Activated CD8-positive, alpha-beta T cell treated with anti-CD3 and anti-CD28 coated beads, Interleukin-2, amount 10 ng/mL, durations not matched to agents 7 days and 5 days (primary cell): ENCODE results near the gene WDR75. TPM values are rescaled to one million over a fixed set of nuclear protein-coding genes. Genes with fewer than 3 reads are reported as not detected.
"Not testable (repeated sequence)": the region's sequence is repeated elsewhere in the genome, so short reads cannot be mapped to it uniquely, and the experiment has no call there.

Source experiments
- ATAC-seq: fragments of 150-1000 bp; cut with Tn5 transposase; one replicate; pipeline ENCODE4 v1.10.0; 2021; ENCODE audit warnings: moderate library complexity
- CTCF ChIA-PET: fragments of 350-600 bp; sonication (Branson Sonifier 250); formaldehyde crosslinking; loops from one replicate; lab custom pipeline; 2021; ENCODE audit warnings: antibody characterized with exemption; lab: Charles Lee
- POLR2A ChIA-PET: fragments of 350-600 bp; sonication (Branson Sonifier 250); formaldehyde crosslinking; loops from one replicate; lab custom pipeline; 2021; ENCODE audit warnings: antibody characterized with exemption; lab: Charles Lee
- DNase-seq: peaks from one replicate; pipeline ENCODE4 v3.0.0-alpha.2; 2020
- H3K27ac Mint-ChIP-seq: one replicate; pipeline ENCODE4 v1.8.0; 2021; ENCODE audit warnings: mild to moderate bottlenecking, mixed read lengths
- H3K27me3 Mint-ChIP-seq: one replicate; pipeline ENCODE4 v1.8.0; 2021; ENCODE audit warnings: low read depth, mixed read lengths
- H3K36me3 Mint-ChIP-seq: one replicate; pipeline ENCODE4 v1.8.0; 2021; ENCODE audit warnings: low read depth, mixed read lengths
- H3K4me1 Mint-ChIP-seq: one replicate; pipeline ENCODE4 v1.8.0; 2021; ENCODE audit warnings: low read depth, mixed read lengths
- H3K4me3 Mint-ChIP-seq: one replicate; pipeline ENCODE4 v1.8.0; 2021; ENCODE audit warnings: mild to moderate bottlenecking, mixed read lengths
- H3K9me3 Mint-ChIP-seq: one replicate; pipeline ENCODE4 v1.8.0; 2022; ENCODE audit warnings: mixed read lengths; ENCODE audit not compliant: insufficient read depth
- total RNA-seq, 2 experiments: library from RNA; stranded (reverse); gene quantifications; one replicate each; pipeline ENCODE4 v1.2.3, GENCODE V29; 2021

WDR75 gene
- total RNA-seq, 2 experiments from 2014 or later: 42.8 to 44.2 TPM

- ChIA-PET CTCF (interaction anchor here (0.6 to 0.7 kb wide), 2 partner anchors 9 to 196 kb away, joined by 3 read pairs; no protein-coding TSS in a partner anchor), POLR2A (no interaction called here)
- Mint-ChIP-seq H3K27me3 (no peaks in the 10 kb centered on the region), H3K36me3 (peaks cover 41% of the 10 kb centered on the region), H3K4me1 (no peaks in the 10 kb centered on the region), H3K9me3 (no peaks in the 10 kb centered on the region), H3K27ac (no peak overlapping the region), H3K4me3 (no peak overlapping the region)
- no peak for DNase-seq
- ATAC-seq: no peak
These were observed 36.5 kb downstream of the WDR75 start for GRCh38 chr2:189477756-189478155.

GRCh38 chr2:189478289-189478688 lies 37.0 kb downstream of the WDR75 start:
- DNase-seq, H3K27me3 Mint-ChIP-seq, H3K9me3 Mint-ChIP-seq, H3K27ac Mint-ChIP-seq, POLR2A ChIA-PET, ATAC-seq, H3K4me3 Mint-ChIP-seq, H3K4me1 Mint-ChIP-seq: not testable (repeated sequence)
- CTCF ChIA-PET: interaction anchor here (0.7 kb wide), 1 partner anchor 196 kb away, joined by 3 read pairs; no protein-coding TSS in a partner anchor
- H3K36me3 Mint-ChIP-seq: peaks cover 39% of the 10 kb centered on the region

- CTCF ChIA-PET: no interaction called here
- ATAC-seq (no peak), DNase-seq (no peak)
- Mint-ChIP-seq H3K4me1 (no peaks in the 10 kb centered on the region), H3K36me3 (peaks cover 16% of the 10 kb centered on the region), H3K27ac (no peak overlapping the region), H3K4me3 (no peak overlapping the region), H3K9me3 (no peaks in the 10 kb centered on the region), H3K27me3 (no peaks in the 10 kb centered on the region)
- POLR2A ChIA-PET: no interaction called here
These were observed 39.8 kb downstream of the WDR75 start for GRCh38 chr2:189481071-189481470.

GRCh38 chr2:189483571-189483970 lies 42.3 kb downstream of the WDR75 start:
- H3K36me3 Mint-ChIP-seq: peaks cover 2% of the 10 kb centered on the region
- no peak overlapping the region for H3K27ac Mint-ChIP-seq
- H3K4me3 Mint-ChIP-seq: no peak overlapping the region
- POLR2A ChIA-PET: no interaction called here
- CTCF ChIA-PET: no interaction called here
- ATAC-seq (no peak), DNase-seq (no peak)
- H3K27me3 Mint-ChIP-seq: no peaks in the 10 kb centered on the region
- H3K9me3 Mint-ChIP-seq: no peaks in the 10 kb centered on the region
- no peaks in the 10 kb centered on the region for H3K4me1 Mint-ChIP-seq

GRCh38 chr2:189483980-189484740 lies 42.9 kb downstream of the WDR75 start:
- no peak overlapping the region for H3K27ac Mint-ChIP-seq
- H3K9me3 Mint-ChIP-seq: no peaks in the 10 kb centered on the region
- DNase-seq: no peak
- no peak for ATAC-seq
- no peaks in the 10 kb centered on the region for H3K36me3 Mint-ChIP-seq
- H3K4me3 Mint-ChIP-seq: no peak overlapping the region
- H3K4me1 Mint-ChIP-seq: no peaks in the 10 kb centered on the region
- ChIA-PET POLR2A (no interaction called here), CTCF (no interaction called here)
- H3K27me3 Mint-ChIP-seq: no peaks in the 10 kb centered on the region

GRCh38 chr2:189485146-189485545 lies 43.9 kb downstream of the WDR75 start:
- ATAC-seq (no peak), DNase-seq (no peak)
- Mint-ChIP-seq H3K27me3 (no peaks in the 10 kb centered on the region), H3K36me3 (no peaks in the 10 kb centered on the region), H3K9me3 (no peaks in the 10 kb centered on the region), H3K4me1 (no peaks in the 10 kb centered on the region), H3K27ac (no peak overlapping the region), H3K4me3 (no peak overlapping the region)
- ChIA-PET CTCF (no interaction called here), POLR2A (no interaction called here)

- Mint-ChIP-seq H3K4me3 (no peak overlapping the region), H3K4me1 (no peaks in the 10 kb centered on the region), H3K9me3 (no peaks in the 10 kb centered on the region), H3K36me3 (no peaks in the 10 kb centered on the region), H3K27ac (no peak overlapping the region), H3K27me3 (peaks cover 2% of the 10 kb centered on the region)
- POLR2A ChIA-PET: no interaction called here
- CTCF ChIA-PET: no interaction called here
- ATAC-seq (no peak), DNase-seq (no peak)
These were observed 45.0 kb downstream of the WDR75 start for GRCh38 chr2:189486237-189486770.

- CTCF ChIA-PET: no interaction called here
- Mint-ChIP-seq H3K27me3 (peaks cover 2% of the 10 kb centered on the region), H3K36me3 (no peaks in the 10 kb centered on the region), H3K27ac (no peak overlapping the region), H3K4me1 (no peaks in the 10 kb centered on the region), H3K4me3 (no peak overlapping the region), H3K9me3 (no peaks in the 10 kb centered on the region)
- POLR2A ChIA-PET: no interaction called here
- DNase-seq: no peak
- no peak for ATAC-seq
These were observed 46.2 kb downstream of the WDR75 start for GRCh38 chr2:189487283-189488007.

GRCh38 chr2:189488008-189488310 lies 46.7 kb downstream of the WDR75 start:
- H3K27ac Mint-ChIP-seq: no peak overlapping the region
- no peaks in the 10 kb centered on the region for H3K36me3 Mint-ChIP-seq
- H3K9me3 Mint-ChIP-seq: no peaks in the 10 kb centered on the region
- H3K27me3 Mint-ChIP-seq: peaks cover 2% of the 10 kb centered on the region
- H3K4me1 Mint-ChIP-seq: no peaks in the 10 kb centered on the region
- no peak overlapping the region for H3K4me3 Mint-ChIP-seq
- ChIA-PET CTCF (no interaction called here), POLR2A (no interaction called here)
- ATAC-seq (no peak), DNase-seq (no peak)

- no peaks in the 10 kb centered on the region for H3K9me3 Mint-ChIP-seq
- peaks cover 5% of the 10 kb centered on the region for H3K27me3 Mint-ChIP-seq
- no peak overlapping the region for H3K27ac Mint-ChIP-seq
- no peaks in the 10 kb centered on the region for H3K4me1 Mint-ChIP-seq
- ATAC-seq: no peak
- CTCF ChIA-PET: no interaction called here
- H3K36me3 Mint-ChIP-seq: no peaks in the 10 kb centered on the region
- no peak overlapping the region for H3K4me3 Mint-ChIP-seq
- DNase-seq: no peak
- POLR2A ChIA-PET: no interaction called here
These were observed 51.2 kb downstream of the WDR75 start for GRCh38 chr2:189492451-189492850.

- H3K27me3 Mint-ChIP-seq: peaks cover 6% of the 10 kb centered on the region
- no peak overlapping the region for H3K27ac Mint-ChIP-seq
- no peaks in the 10 kb centered on the region for H3K4me1 Mint-ChIP-seq
- H3K9me3 Mint-ChIP-seq: no peaks in the 10 kb centered on the region
- no peak overlapping the region for H3K4me3 Mint-ChIP-seq
- H3K36me3 Mint-ChIP-seq: no peaks in the 10 kb centered on the region
- no peak for DNase-seq
- no peak for ATAC-seq
- POLR2A ChIA-PET: no interaction called here
- CTCF ChIA-PET: no interaction called here
These were observed 56.9 kb downstream of the WDR75 start for GRCh38 chr2:189498205-189498604.

GRCh38 chr2:189499137-189499536 lies 57.9 kb downstream of the WDR75 start:
- H3K4me3 Mint-ChIP-seq: no peak overlapping the region
- H3K4me1 Mint-ChIP-seq: no peaks in the 10 kb centered on the region
- ATAC-seq: no peak
- H3K36me3 Mint-ChIP-seq: no peaks in the 10 kb centered on the region
- H3K27ac Mint-ChIP-seq: no peak overlapping the region
- ChIA-PET POLR2A (no interaction called here), CTCF (no interaction called here)
- peaks cover 6% of the 10 kb centered on the region for H3K27me3 Mint-ChIP-seq
- no peak for DNase-seq
- H3K9me3 Mint-ChIP-seq: no peaks in the 10 kb centered on the region
